SK-N-SH (cell line): ENCODE data around the gene PAPPA2. TPM values are rescaled to one million over a fixed set of nuclear protein-coding genes. Genes with fewer than 3 reads are reported as not detected.

Experiments used
- CTCF ChIA-PET: fragments of 300-600, 350-600 bp; formaldehyde crosslinking; extraction: SDS; loops from one replicate; lab custom pipeline; 2021; lab: Yijun Ruan, JAX
- POLR2A ChIA-PET: fragments of 350-600 bp; sonication (Branson Sonifier 250); formaldehyde crosslinking; extraction: SDS; loops from one replicate; lab custom pipeline; 2020; ENCODE audit warnings: antibody characterized with exemption, inconsistent platforms; lab: Yijun Ruan, JAX
- DNase-seq: peaks from one replicate; pipeline ENCODE4 v3.0.0; 2012
- H2AFZ ChIP-seq: fragments of 200-600 bp; sonication (generic); 2 replicates; pipeline ENCODE4 v1.8.1; 2016; ENCODE audit warnings: antibody characterized with exemption, mild to moderate bottlenecking, low read depth
- H3F3A ChIP-seq: fragments of 200-600 bp; sonication (generic); replicated peaks from 2 replicates; pipeline ENCODE3; 2016; ENCODE audit warnings: antibody characterized with exemption, mild to moderate bottlenecking; ENCODE audit not compliant: insufficient read depth
- H3K27ac ChIP-seq, 2 experiments: fragments of 200-500 bp in 1 of 2; fragments of 200-600 bp in 1 of 2; sonication (Bioruptor generic) in 1 of 2; sonication (generic), shearing (Covaris generic) in 1 of 2; 2 replicates each; pipeline versions ENCODE4 v1.5.1 to v1.6.1; 2014 to 2016; ENCODE audit warnings: low read depth in 2 of 2, inconsistent platforms in 1 of 2, low read length in 1 of 2, mild to moderate bottlenecking in 1 of 2, mixed read lengths in 1 of 2
- H3K27me3 ChIP-seq: fragments of 200-600 bp; sonication (generic), shearing (Covaris generic); 2 replicates; pipeline ENCODE4 v1.6.1; 2016; ENCODE audit warnings: mixed run types; ENCODE audit not compliant: insufficient read depth
- H3K36me3 ChIP-seq, 2 experiments: fragments of 200-500 bp in 1 of 2; fragments of 200-600 bp in 1 of 2; sonication (Bioruptor generic) in 1 of 2; sonication (generic) in 1 of 2; replicated peaks in 1 of 2; 2 replicates each; pipeline versions ENCODE3 to v1.5.1; 2014 to 2016; ENCODE audit warnings: low read length in 1 of 2, mild to moderate bottlenecking in 1 of 2; ENCODE audit not compliant: insufficient read depth in 2 of 2, control insufficient read depth in 1 of 2
- H3K4me1 ChIP-seq, 2 experiments: fragments of 200-500 bp in 1 of 2; fragments of 200-600 bp in 1 of 2; sonication (Bioruptor generic) in 1 of 2; sonication (generic), shearing (Covaris generic) in 1 of 2; 2 replicates each; pipeline versions ENCODE4 v1.5.1 to v1.6.1; 2014 to 2016; ENCODE audit warnings: low read depth in 1 of 2, low read length in 1 of 2, mixed run types in 1 of 2; ENCODE audit not compliant: insufficient read depth in 2 of 2, control insufficient read depth in 1 of 2
- H3K4me2 ChIP-seq: fragments of 200-600 bp; sonication (generic), shearing (Covaris generic); 2 replicates; pipeline ENCODE4 v1.6.1; 2017; ENCODE audit warnings: mixed run types
- H3K4me3 ChIP-seq, 2 experiments: fragments of 200-500 bp in 1 of 2; fragments of 200-600 bp in 1 of 2; sonication (Bioruptor generic) in 1 of 2; sonication (generic), shearing (Covaris generic) in 1 of 2; 2 replicates each; pipeline versions ENCODE4 v1.5.1 to v1.8.1; 2014 to 2016; ENCODE audit warnings: low read depth in 2 of 2, inconsistent platforms in 1 of 2, low read length in 1 of 2, mild to moderate bottlenecking in 1 of 2, mixed read lengths in 1 of 2, moderate library complexity in 1 of 2
- H3K79me2 ChIP-seq: fragments of 200-600 bp; sonication (generic); 2 replicates; pipeline ENCODE4 v1.8.1; 2017; ENCODE audit warnings: mild to moderate bottlenecking; ENCODE audit not compliant: insufficient read depth
- H3K9ac ChIP-seq: fragments of 200-600 bp; sonication (generic); 2 replicates; pipeline ENCODE4 v1.6.1; 2017; ENCODE audit warnings: mixed run types
- H3K9me2 ChIP-seq: fragments of 200-600 bp; sonication (generic); 2 replicates; pipeline ENCODE4 v1.6.1; 2017; ENCODE audit warnings: mixed run types
- H3K9me3 ChIP-seq: fragments of 200-600 bp; sonication (generic); 2 replicates; pipeline ENCODE4 v1.6.1; 2017; ENCODE audit warnings: mixed run types, mild to moderate bottlenecking, moderate library complexity
- H4K20me1 ChIP-seq: fragments of 200-600 bp; sonication (generic); 2 replicates; pipeline ENCODE4 v1.6.1; 2017; ENCODE audit warnings: mild to moderate bottlenecking, mixed run types; ENCODE audit not compliant: insufficient read depth
- ELF1 ChIP-seq: IDR thresholded peaks from 2 replicates; pipeline ENCODE4 v1.4.0; 2012
- EP300 ChIP-seq, 2 experiments: IDR thresholded peaks; 2 replicates each; pipeline versions ENCODE4 v1.4.0 to v1.6.1; 2012; ENCODE audit warnings: borderline replicate concordance in 1 of 2, low read depth in 1 of 2, low read length in 1 of 2
- EZH2phosphoT487 ChIP-seq: fragments of 200-600 bp; sonication (generic); IDR thresholded peaks from 2 replicates; pipeline ENCODE4 v1.6.1; 2017; ENCODE audit warnings: low read depth, mixed run types, mild to moderate bottlenecking, antibody characterized with exemption, moderate library complexity, borderline replicate concordance
- FOSL2 ChIP-seq: IDR thresholded peaks from 2 replicates; pipeline ENCODE4 v1.4.0; 2012; ENCODE audit warnings: low read depth, mild to moderate bottlenecking, moderate library complexity, borderline replicate concordance
- FOXM1 ChIP-seq: IDR thresholded peaks from 2 replicates; pipeline ENCODE4 v1.4.0; 2012; ENCODE audit warnings: low read depth, mild to moderate bottlenecking
- GABPA ChIP-seq: IDR thresholded peaks from 2 replicates; pipeline ENCODE4 v1.4.0; 2012; ENCODE audit warnings: low read depth, mild to moderate bottlenecking
- GATA2 ChIP-seq: sonication (generic); formaldehyde crosslinking; IDR thresholded peaks from 2 replicates; pipeline ENCODE4 v1.5.0; 2020; ENCODE audit warnings: mild to moderate bottlenecking, missing genetic modification reagents
- JUND ChIP-seq: IDR thresholded peaks from 2 replicates; pipeline ENCODE4 v1.4.0; 2012
- MEF2A ChIP-seq: IDR thresholded peaks from 2 replicates; pipeline ENCODE4 v1.4.0; 2012; ENCODE audit warnings: low read depth, borderline replicate concordance
- MXI1 ChIP-seq: IDR thresholded peaks from 2 replicates; pipeline ENCODE4 v1.6.1; 2012; ENCODE audit warnings: mild to moderate bottlenecking, low read depth, low read length, improper control_type of control experiment
- POLR2AphosphoS5 ChIP-seq: IDR thresholded peaks from 2 replicates; pipeline ENCODE4 v1.6.1; 2012; ENCODE audit warnings: low read depth, low read length
- RAD21 ChIP-seq: IDR thresholded peaks from 2 replicates; pipeline ENCODE4 v1.6.1; 2012; ENCODE audit warnings: mild to moderate bottlenecking, low read length
- RCOR1 ChIP-seq: fragments of 150-350 bp; IDR thresholded peaks from 2 replicates; pipeline ENCODE4 v1.6.1; 2017; ENCODE audit warnings: antibody characterized with exemption, low read length
- RFX5 ChIP-seq: IDR thresholded peaks from 2 replicates; pipeline ENCODE4 v1.6.1; 2012; ENCODE audit warnings: mild to moderate bottlenecking, improper control_type of control experiment, low read length
- SIN3A ChIP-seq: IDR thresholded peaks from 2 replicates; pipeline ENCODE4 v1.6.1; 2012; ENCODE audit warnings: low read depth, mild to moderate bottlenecking, low read length, moderate library complexity, borderline replicate concordance
- SMC3 ChIP-seq: IDR thresholded peaks from 2 replicates; pipeline ENCODE4 v1.6.1; 2012; ENCODE audit warnings: low read depth, low read length, improper control_type of control experiment
- TAF1 ChIP-seq: IDR thresholded peaks from 2 replicates; pipeline ENCODE4 v1.6.1; 2012; ENCODE audit warnings: low read depth, mild to moderate bottlenecking, low read length, moderate library complexity, borderline replicate concordance
- TCF12 ChIP-seq: IDR thresholded peaks from 2 replicates; pipeline ENCODE4 v1.4.0; 2012
- WGBS: methylation state at CpG from one replicate; pipeline ENCODE4 v1.1.6; 2017; ENCODE audit warnings: low lambda C conversion rate; 5-methylcytosine and 5-hydroxymethylcytosine counted together
- polyA plus RNA-seq, 3 experiments: library from polyadenylated mRNA; depleted of rRNA; stranded (reverse); fragments of >200 nt; gene quantifications; 2 replicates each; pipeline ENCODE4 v1.2.3, GENCODE V29; 2012
- TF ChIP-seq, protein P1 (sequence below): fragments of 150-350 bp; IDR thresholded peaks from 2 replicates; pipeline ENCODE4 v1.6.1; 2017; ENCODE audit warnings: antibody characterized with exemption, low read length, low read depth, borderline replicate concordance
- TF ChIP-seq, protein P2 (sequence below): IDR thresholded peaks from 2 replicates; pipeline ENCODE4 v1.4.0; 2012; ENCODE audit warnings: low read depth, borderline replicate concordance
- TF ChIP-seq, protein P3 (sequence below): IDR thresholded peaks from 2 replicates; pipeline ENCODE4 v1.4.0; 2012; ENCODE audit warnings: low read depth
- TF ChIP-seq, protein P4 (sequence below): fragments of 200-600 bp; sonication (generic); IDR thresholded peaks from 2 replicates; pipeline ENCODE4 v1.6.1; 2017; ENCODE audit warnings: antibody characterized with exemption, mild to moderate bottlenecking, moderate library complexity

The PAPPA2 gene
- polyA plus RNA-seq, 1 of the 3 experiments (the other 2 are of a cell fraction): 0.02 TPM

DNA sequence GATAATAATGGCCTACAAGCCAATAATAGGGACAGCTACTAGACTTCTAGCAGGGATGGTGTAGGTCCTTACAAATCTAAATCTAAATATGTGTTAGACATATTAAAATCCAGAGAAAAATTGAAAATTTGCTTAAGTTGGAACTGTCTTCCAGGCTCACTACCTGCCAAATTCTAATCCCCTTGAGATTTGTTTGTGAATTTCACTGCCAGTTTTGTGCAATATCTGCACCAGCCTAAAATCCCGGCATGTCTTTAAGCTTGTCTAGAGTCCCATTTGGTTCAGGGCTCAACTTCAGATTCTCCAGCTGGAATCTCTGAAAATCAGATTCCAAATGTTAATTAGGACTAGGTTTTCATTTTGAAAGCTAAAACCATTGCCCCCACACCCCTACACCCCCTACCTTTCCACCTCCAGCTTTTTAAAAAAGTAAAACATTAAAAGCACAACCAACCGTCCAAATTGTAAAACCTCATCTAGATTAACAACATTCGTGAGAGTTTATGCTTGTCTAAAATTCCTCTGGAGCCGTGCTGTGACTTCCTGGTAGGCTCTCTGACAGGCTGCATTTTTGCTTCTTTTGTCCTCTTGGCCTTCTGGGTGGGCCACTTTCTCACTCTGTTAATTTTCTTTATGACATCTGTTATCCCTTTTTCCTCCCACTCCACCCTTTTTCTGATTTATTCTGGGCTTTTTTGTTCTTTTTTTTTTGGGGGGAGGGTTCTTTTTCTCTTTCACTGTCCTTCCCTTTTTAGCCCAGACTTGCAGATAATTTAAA, 348.7 kb downstream of the PAPPA2 start:
- Histone ChIP-seq H3K79me2 (no peaks in the 10 kb centered on the region), H3K4me2 (no peak overlapping the region), H3K27me3 (no peaks in the 10 kb centered on the region), H3K4me3 (no peak overlapping the region), H2AFZ (no peak overlapping the region), H3K9me2 (no peaks in the 10 kb centered on the region), H3F3A (no peaks in the 10 kb centered on the region), H3K4me1 (no peaks in the 10 kb centered on the region), H3K36me3 (no peaks in the 10 kb centered on the region), H4K20me1 (no peaks in the 10 kb centered on the region), H3K9me3 (no peaks in the 10 kb centered on the region), H3K27ac (no peak overlapping the region), H3K9ac (no peak overlapping the region)
- ChIA-PET CTCF (interaction anchor here (1.0 to 1.3 kb wide), 2 partner anchors 10 to 252 kb away, joined by 3 read pairs; no protein-coding TSS in a partner anchor), POLR2A (no interaction called here)
- WGBS: 27% methylated on average over 4 of the region's 4 CpGs
- DNase-seq: no peak
- TF ChIP-seq RCOR1 (no peak), TCF12 (no peak), GATA2 (CRISPR knock-in tag) (no peak), JUND (no peak), EP300 (IDR thresholded peaks at IDR 0.05; ENCODE audit: borderline replicate concordance in 1 of 2, low read depth in 1 of 2, low read length in 1 of 2) (no peak), MXI1 (no peak), SMC3 (no peak), FOSL2 (no peak), GABPA (no peak), TAF1 (no peak), RAD21 (no peak), ELF1 (no peak), POLR2AphosphoS5 (no peak)
- TF ChIP-seq, protein P1, sequence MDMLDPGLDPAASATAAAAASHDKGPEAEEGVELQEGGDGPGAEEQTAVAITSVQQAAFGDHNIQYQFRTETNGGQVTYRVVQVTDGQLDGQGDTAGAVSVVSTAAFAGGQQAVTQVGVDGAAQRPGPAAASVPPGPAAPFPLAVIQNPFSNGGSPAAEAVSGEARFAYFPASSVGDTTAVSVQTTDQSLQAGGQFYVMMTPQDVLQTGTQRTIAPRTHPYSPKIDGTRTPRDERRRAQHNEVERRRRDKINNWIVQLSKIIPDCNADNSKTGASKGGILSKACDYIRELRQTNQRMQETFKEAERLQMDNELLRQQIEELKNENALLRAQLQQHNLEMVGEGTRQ: no peak
- TF ChIP-seq, protein P2, sequence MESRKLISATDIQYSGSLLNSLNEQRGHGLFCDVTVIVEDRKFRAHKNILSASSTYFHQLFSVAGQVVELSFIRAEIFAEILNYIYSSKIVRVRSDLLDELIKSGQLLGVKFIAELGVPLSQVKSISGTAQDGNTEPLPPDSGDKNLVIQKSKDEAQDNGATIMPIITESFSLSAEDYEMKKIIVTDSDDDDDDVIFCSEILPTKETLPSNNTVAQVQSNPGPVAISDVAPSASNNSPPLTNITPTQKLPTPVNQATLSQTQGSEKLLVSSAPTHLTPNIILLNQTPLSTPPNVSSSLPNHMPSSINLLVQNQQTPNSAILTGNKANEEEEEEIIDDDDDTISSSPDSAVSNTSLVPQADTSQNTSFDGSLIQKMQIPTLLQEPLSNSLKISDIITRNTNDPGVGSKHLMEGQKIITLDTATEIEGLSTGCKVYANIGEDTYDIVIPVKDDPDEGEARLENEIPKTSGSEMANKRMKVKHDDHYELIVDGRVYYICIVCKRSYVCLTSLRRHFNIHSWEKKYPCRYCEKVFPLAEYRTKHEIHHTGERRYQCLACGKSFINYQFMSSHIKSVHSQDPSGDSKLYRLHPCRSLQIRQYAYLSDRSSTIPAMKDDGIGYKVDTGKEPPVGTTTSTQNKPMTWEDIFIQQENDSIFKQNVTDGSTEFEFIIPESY: no peak
- TF ChIP-seq, protein P3, sequence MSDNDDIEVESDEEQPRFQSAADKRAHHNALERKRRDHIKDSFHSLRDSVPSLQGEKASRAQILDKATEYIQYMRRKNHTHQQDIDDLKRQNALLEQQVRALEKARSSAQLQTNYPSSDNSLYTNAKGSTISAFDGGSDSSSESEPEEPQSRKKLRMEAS: no peak

DNA sequence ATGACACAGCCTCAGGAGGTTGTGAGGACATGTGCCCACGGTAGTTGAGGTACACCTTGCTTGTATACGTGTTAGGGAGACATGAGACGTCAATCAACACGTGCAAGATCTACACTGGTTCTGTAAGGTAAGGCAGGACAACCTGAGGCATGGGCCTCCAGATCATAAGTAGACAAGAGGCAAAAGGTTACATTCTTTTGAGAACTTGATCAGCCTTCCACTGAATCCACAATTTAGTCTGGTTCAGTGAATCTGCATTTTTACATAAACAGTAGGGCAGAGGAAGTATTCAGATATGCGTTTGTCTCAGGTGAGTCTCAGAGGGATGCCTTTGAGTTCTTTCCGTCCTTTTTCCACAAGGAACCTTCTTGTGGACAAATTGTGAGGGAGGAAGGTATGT, 352.6 kb downstream of the PAPPA2 start:
- Histone ChIP-seq H3K9ac (no peak overlapping the region), H3K4me1 (no peaks in the 10 kb centered on the region), H3K36me3 (no peaks in the 10 kb centered on the region), H4K20me1 (no peaks in the 10 kb centered on the region), H2AFZ (no peak overlapping the region), H3K9me2 (no peaks in the 10 kb centered on the region), H3K4me2 (no peak overlapping the region), H3K79me2 (no peaks in the 10 kb centered on the region), H3K4me3 (no peak overlapping the region), H3F3A (no peaks in the 10 kb centered on the region), H3K27me3 (no peaks in the 10 kb centered on the region), H3K27ac (no peak overlapping the region), H3K9me3 (no peaks in the 10 kb centered on the region)
- 14% methylated on average over 6 of the region's 6 CpGs for WGBS
- no peak for DNase-seq
- ChIA-PET POLR2A (no interaction called here), CTCF (interaction anchor here (0.7 kb wide), 1 partner anchor 22 kb away, joined by 3 read pairs; no protein-coding TSS in a partner anchor)
- TF ChIP-seq TAF1 (no peak), EZH2phosphoT487 (no peak), SIN3A (no peak), JUND (no peak), GATA2 (CRISPR knock-in tag) (no peak), MEF2A (no peak), RAD21 (no peak), POLR2AphosphoS5 (no peak), SMC3 (no peak), MXI1 (no peak), FOXM1 (no peak), ELF1 (no peak), RFX5 (no peak)
- TF ChIP-seq, protein P4, sequence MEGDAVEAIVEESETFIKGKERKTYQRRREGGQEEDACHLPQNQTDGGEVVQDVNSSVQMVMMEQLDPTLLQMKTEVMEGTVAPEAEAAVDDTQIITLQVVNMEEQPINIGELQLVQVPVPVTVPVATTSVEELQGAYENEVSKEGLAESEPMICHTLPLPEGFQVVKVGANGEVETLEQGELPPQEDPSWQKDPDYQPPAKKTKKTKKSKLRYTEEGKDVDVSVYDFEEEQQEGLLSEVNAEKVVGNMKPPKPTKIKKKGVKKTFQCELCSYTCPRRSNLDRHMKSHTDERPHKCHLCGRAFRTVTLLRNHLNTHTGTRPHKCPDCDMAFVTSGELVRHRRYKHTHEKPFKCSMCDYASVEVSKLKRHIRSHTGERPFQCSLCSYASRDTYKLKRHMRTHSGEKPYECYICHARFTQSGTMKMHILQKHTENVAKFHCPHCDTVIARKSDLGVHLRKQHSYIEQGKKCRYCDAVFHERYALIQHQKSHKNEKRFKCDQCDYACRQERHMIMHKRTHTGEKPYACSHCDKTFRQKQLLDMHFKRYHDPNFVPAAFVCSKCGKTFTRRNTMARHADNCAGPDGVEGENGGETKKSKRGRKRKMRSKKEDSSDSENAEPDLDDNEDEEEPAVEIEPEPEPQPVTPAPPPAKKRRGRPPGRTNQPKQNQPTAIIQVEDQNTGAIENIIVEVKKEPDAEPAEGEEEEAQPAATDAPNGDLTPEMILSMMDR: no peak
